Gastroesophageal sphincter (tissue), 4 donors: Measurements from ENCODE around the gene LHFPL3. TPM values are rescaled to one million over a fixed set of nuclear protein-coding genes. Genes with fewer than 3 reads are reported as not detected.
A peak's percentile ranks its signal among the peaks of the same experiment; 100 is the strongest.

Source experiments
- ATAC-seq: fragments of 150-250 bp; one replicate; pipeline ENCODE4 v1.9.1; 2016; ENCODE audit warnings: mild to moderate bottlenecking, moderate library complexity
- H3K27ac ChIP-seq, 4 donors: fragments of 200-600 bp; sonication (generic) in 3 of 4; 1 replicate in 3 of 4; 2 replicates in 1 of 4; pipeline ENCODE4 v1.5.1; 2016 to 2019
- H3K27me3 ChIP-seq: fragments of 200-600 bp; sonication (generic); one replicate; pipeline ENCODE4 v1.5.1; 2019
- H3K36me3 ChIP-seq, 2 donors: fragments of 200-600 bp; sonication (generic); one replicate each; pipeline ENCODE4 v1.5.1; 2019; ENCODE audit warnings: control low read depth in 1 of 2
- H3K4me1 ChIP-seq, 3 donors: fragments of 200-600 bp; sonication (generic); 1 replicate in 2 of 3; 2 replicates in 1 of 3; pipeline ENCODE4 v1.5.1; 2016 to 2019; ENCODE audit warnings: control low read depth in 2 of 3
- H3K4me3 ChIP-seq, 2 donors: fragments of 200-600 bp; sonication (generic); one replicate each; pipeline ENCODE4 v1.5.1; 2019; ENCODE audit warnings: mild to moderate bottlenecking in 1 of 2, moderate library complexity in 1 of 2
- H3K9me3 ChIP-seq, 3 donors: fragments of 200-600 bp; sonication (generic); one replicate each; pipeline ENCODE4 v1.5.1; 2017 to 2019; ENCODE audit warnings: control low read depth in 2 of 3
- CTCF ChIP-seq, 4 experiments: fragments of 200-600 bp in 2 of 4; fragments of 450-650 bp in 2 of 4; sonication (generic) in 1 of 4; IDR thresholded peaks; one replicate each; pipeline ENCODE4 v1.5.1; 2017 to 2019; ENCODE audit warnings: antibody characterized with exemption in 4 of 4, mild to moderate bottlenecking in 2 of 4, moderate library complexity in 2 of 4
- EP300 ChIP-seq: sonication (generic); formaldehyde crosslinking; IDR thresholded peaks from one replicate; pipeline ENCODE4 v1.6.1; 2017; ENCODE audit warnings: antibody characterized with exemption, mild to moderate bottlenecking
- POLR2A ChIP-seq, 2 donors: fragments of 450-650 bp; IDR thresholded peaks; one replicate each; pipeline ENCODE4 v1.6.1; 2017; ENCODE audit warnings: antibody characterized with exemption in 2 of 2, mild to moderate bottlenecking in 2 of 2, moderate library complexity in 1 of 2
- POLR2AphosphoS5 ChIP-seq: sonication (generic); formaldehyde crosslinking; IDR thresholded peaks from one replicate; pipeline ENCODE4 v1.6.1; 2017; ENCODE audit warnings: antibody characterized with exemption
- WGBS, 2 donors: methylation state at CpG; one replicate each; pipeline ENCODE4 v1.1.5; 2018; ENCODE audit warnings: low coverage in 1 of 2; 5-methylcytosine and 5-hydroxymethylcytosine counted together
- total RNA-seq, 4 donors: library from RNA; depleted of rRNA; stranded (reverse); fragments of >200 nt; gene quantifications; one replicate each; pipeline ENCODE4 v1.1.0, GENCODE V29; 2016

LHFPL3 gene
- total RNA-seq, 4 donors from 2014 or later: not detected

GRCh38 chr7:104317948-104318629, 10.3 kb upstream of the LHFPL3 start:
- no peaks in the 10 kb centered on the region for H3K36me3 ChIP-seq
- 66 to 68% methylated on average over 5 of the region's 5 CpGs for WGBS, 2 donors
- no peak for TF ChIP-seq CTCF (IDR thresholded peaks at IDR 0.05)
- TF ChIP-seq POLR2A (IDR thresholded peaks at IDR 0.05): no peak
- TF ChIP-seq POLR2AphosphoS5: no peak
- no peak for TF ChIP-seq EP300
- no peaks in the 10 kb centered on the region for H3K27me3 ChIP-seq
- H3K27ac ChIP-seq: no peak overlapping the region
- H3K4me1 ChIP-seq: no peaks in the 10 kb centered on the region
- ATAC-seq: no peak
- H3K9me3 ChIP-seq: peaks cover 0 to 28% (median 0%) of the 10 kb centered on the region in 3 donors
- H3K4me3 ChIP-seq: no peak overlapping the region

- Histone ChIP-seq H3K9me3 (peaks cover 0 to 1% (median 0%) of the 10 kb centered on the region in 3 donors), H3K36me3 (no peaks in the 10 kb centered on the region), H3K27ac (no peak overlapping the region), H3K4me1 (peaks cover 0 to 19% (median 5%) of the 10 kb centered on the region in 3 donors), H3K4me3 (no peak overlapping the region), H3K27me3 (peaks cover 82% of the 10 kb centered on the region)
- no peak for ATAC-seq
- 36 to 42% methylated on average over 3 to 7 of the region's 7 CpGs for WGBS, 2 donors
- TF ChIP-seq EP300: no peak
- no peak for TF ChIP-seq POLR2AphosphoS5
- TF ChIP-seq POLR2A (IDR thresholded peaks at IDR 0.05): no peak
- no peak for TF ChIP-seq CTCF (IDR thresholded peaks at IDR 0.05)
Observed at GRCh38 chr7:104327534-104327933, 869 bp upstream of the LHFPL3 start.

GRCh38 chr7:104327938-104328295, 486 bp upstream of the LHFPL3 start:
- peak; percentile 25 for ATAC-seq
- 12% methylated on average over 6 of the region's 13 CpGs; no CpG with 5 or more reads in 1 of the 2 donors for WGBS, 2 donors
- peaks cover 0 to 19% (median 5%) of the 10 kb centered on the region in 3 donors for H3K4me1 ChIP-seq
- H3K36me3 ChIP-seq: no peaks in the 10 kb centered on the region
- H3K9me3 ChIP-seq: no peaks in the 10 kb centered on the region
- H3K27me3 ChIP-seq: peaks cover 82% of the 10 kb centered on the region
- TF ChIP-seq POLR2AphosphoS5 (no peak), EP300 (no peak), CTCF (IDR thresholded peaks at IDR 0.05) (no peak), POLR2A (IDR thresholded peaks at IDR 0.05) (no peak)
- H3K27ac ChIP-seq: no peak overlapping the region
- H3K4me3 ChIP-seq: peak overlapping the region in 1 of 2 donors; percentile 31

- Histone ChIP-seq H3K4me1 (peaks cover 0 to 19% (median 5%) of the 10 kb centered on the region in 3 donors), H3K9me3 (no peaks in the 10 kb centered on the region), H3K36me3 (no peaks in the 10 kb centered on the region), H3K27ac (no peak overlapping the region), H3K27me3 (peaks cover 82% of the 10 kb centered on the region), H3K4me3 (peak overlapping the region in 1 of 2 donors; percentile 31)
- no peak for ATAC-seq
- no peak for TF ChIP-seq EP300
- WGBS, 2 donors: 1% methylated on average over 7 to 22 of the region's 59 CpGs
Observed at GRCh38 chr7:104328970-104329825, 795 bp downstream of the LHFPL3 start.

- 0 to 25% methylated on average over 1 to 2 of the region's 2 CpGs for WGBS, 2 donors
- Histone ChIP-seq H3K9me3 (no peaks in the 10 kb centered on the region), H3K36me3 (no peaks in the 10 kb centered on the region), H3K4me1 (no peaks in the 10 kb centered on the region), H3K27ac (no peak overlapping the region), H3K4me3 (no peak overlapping the region), H3K27me3 (no peaks in the 10 kb centered on the region)
- ATAC-seq: no peak
- no peak for TF ChIP-seq POLR2AphosphoS5
- TF ChIP-seq POLR2A (IDR thresholded peaks at IDR 0.05): no peak
- TF ChIP-seq EP300: no peak
- TF ChIP-seq CTCF (IDR thresholded peaks at IDR 0.05): no peak
Observed at GRCh38 chr7:104341546-104341945, 13.1 kb downstream of the LHFPL3 start.
